HG03135 (cell line): ENCODE data around the gene KDELR3.

ENCODE experiments used
- ATAC-seq: cut with Tn5 transposase; IDR thresholded peaks from one replicate; pipeline ENCODE4 v1.9.1; 2021; ENCODE audit warnings: mild to moderate bottlenecking, moderate library complexity; ENCODE audit not compliant: unreplicated experiment

Gene KDELR3

DNA sequence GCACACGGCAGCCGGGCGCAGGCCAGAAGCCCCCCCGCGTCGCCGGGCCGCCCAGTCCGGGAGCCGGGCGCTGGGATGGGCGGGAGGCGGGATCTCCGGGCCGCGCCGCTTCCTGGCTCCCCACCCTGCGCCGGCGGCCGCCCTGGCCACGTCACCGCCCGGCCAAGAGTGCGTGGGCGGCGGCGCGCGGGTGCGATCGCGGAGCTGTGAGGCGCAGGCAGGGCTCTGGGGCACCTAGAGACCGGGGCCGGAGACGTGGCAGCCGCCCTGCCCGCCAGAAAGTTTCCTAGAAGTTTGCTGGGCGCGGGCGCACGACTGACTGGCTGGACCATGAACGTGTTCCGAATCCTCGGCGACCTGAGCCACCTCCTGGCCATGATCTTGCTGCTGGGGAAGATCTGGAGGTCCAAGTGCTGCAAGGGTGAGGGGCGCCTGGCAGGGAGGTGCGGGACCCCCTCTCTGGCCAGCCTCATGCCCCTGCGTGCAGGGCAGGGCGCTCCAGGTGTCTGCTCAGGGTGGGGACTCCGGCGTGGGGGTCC is at the start of gene KDELR3:
KDELR3 (plus strand) TSS at position 193 of the 539 bp plus-strand sequence; CDS start at position 331, 138 bp downstream.
- no peak for ATAC-seq

DNA sequence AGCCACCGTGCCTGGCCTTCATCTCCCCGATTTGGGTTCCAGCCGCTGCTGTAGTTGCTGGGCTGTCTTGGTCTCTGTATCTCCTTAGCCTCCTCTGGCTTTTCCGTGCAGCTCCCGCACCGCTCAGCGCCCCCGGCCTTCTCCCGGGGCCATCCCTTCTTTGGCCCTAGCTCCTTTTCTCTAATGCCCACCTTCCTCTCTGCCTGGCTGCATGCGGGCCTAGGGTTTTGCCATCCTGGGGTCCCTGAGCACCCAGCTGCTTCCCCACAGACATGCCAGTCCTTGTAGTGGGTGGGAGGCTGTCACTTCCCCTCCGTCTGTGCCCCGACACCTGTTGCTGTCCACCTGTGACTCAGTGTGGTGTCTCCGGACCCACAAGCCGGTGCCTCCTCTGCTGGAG is 49.3 kb upstream of the KDELR3 start:
- ATAC-seq, result no peak

DNA sequence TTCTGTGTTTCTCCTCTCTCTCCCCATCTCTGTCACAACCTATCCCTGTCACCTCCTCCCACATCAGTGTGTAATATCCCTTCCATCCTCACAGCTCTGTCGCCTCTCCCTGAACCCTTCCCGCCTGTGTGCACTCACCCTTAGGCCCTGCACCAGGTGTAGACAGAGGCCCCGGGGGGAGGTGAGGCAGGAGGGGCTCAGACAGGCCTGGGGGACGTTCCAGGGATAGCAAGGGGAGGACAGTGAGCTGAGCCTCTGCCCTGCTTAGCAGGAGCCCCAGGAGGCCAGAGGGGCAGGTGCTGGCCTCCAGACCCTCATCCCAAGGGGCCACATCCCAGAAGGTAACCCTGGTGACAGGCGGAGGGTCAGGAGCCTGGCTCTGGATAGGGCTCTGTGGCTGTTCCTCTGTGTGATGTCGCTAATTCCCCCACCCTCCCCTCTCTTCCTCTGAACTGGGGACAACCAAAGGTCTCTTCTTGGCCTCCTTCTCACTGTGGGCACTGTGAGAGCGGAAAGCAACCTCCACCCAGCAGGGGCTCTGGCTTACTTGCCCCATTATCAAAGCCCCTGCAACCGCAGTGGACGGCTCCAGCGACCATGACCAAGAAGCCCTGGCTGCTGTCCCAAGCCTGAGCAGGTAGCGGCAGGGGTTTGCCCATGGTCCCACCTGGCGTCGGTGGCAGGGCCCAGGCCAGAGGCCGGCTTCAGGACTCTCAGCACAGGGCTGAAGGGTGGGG is 48.6 kb upstream of the KDELR3 start:
- ATAC-seq, result no peak

DNA sequence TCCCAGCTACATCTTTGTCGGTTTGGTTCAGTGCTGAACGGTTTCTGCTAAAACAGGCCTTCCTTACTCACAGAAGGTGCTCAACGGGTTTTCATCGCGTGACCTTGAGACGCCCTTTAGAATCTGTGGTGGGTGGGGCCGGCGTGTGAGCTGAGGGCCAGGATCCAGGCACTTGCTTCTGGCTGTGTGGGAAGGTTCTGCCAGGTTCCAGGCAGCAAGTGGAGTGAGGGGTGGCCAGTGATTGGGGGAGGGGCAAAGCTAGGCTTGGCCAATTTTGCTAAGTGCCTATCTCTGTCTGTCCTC is 48.1 kb upstream of the KDELR3 start:
- no peak for ATAC-seq

DNA sequence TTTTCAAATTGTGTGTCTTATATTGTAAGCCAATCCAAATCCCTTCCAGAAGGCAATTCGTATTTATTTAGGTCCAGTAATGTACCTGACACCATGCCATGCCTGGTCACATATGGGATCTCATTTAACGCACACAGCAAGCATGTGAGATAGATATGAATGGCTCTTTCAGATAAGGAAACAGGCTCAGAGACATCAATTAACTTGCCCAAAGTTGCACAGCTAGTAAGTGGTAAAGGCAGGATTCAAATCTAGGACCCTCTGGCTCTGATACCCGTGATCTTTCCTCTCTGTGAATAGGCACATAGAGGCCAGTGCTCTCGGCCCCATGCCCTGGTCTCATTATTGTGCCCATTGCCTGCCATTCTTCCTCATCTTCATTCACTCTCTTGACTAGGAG is 47.2 kb upstream of the KDELR3 start:
- ATAC-seq, result no peak

DNA sequence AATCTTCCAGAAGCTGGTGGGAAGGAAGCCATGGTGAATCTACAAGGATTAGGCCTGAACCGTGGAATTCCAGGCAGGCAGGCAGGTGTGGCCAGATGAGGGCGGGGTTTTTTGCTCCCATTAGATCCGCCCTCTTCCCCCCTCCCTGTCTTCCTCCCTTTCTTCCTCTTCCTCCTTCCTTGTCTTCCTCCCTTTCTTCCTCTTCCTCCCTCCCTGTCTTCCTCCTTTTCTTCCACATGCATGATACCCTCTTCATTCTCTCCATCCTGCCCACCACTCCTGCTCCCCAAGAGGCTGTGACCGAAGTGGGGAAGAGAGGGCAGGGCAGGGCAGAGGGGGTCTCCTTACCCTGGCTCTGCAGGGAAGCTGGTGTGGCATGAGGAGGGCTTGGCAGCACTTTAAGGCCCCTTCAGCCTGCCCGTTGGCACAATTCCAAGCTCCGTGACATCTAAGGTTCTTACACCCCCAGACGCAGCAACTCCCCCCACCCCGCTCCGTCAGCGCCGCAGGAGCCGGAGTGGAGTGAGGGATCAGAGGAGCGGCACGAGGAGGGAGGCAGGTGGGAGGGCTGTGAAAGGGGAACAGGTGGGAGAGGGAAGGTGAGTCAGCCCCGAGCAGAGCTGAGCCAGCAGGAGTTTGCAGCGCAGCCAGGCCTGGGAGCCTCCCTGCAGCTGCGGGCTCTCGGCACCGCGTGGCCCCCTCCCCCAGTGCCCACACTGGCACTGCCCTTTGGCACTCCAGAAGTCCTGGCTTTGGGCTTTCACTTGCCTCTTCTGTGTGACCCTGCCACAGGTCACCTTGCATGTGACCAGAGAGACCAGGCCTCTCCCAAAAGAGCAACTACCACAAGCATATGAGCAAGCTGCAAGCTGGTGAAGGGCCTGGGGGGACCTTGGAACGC is 45.0 kb upstream of the KDELR3 start:
- no peak for ATAC-seq

DNA sequence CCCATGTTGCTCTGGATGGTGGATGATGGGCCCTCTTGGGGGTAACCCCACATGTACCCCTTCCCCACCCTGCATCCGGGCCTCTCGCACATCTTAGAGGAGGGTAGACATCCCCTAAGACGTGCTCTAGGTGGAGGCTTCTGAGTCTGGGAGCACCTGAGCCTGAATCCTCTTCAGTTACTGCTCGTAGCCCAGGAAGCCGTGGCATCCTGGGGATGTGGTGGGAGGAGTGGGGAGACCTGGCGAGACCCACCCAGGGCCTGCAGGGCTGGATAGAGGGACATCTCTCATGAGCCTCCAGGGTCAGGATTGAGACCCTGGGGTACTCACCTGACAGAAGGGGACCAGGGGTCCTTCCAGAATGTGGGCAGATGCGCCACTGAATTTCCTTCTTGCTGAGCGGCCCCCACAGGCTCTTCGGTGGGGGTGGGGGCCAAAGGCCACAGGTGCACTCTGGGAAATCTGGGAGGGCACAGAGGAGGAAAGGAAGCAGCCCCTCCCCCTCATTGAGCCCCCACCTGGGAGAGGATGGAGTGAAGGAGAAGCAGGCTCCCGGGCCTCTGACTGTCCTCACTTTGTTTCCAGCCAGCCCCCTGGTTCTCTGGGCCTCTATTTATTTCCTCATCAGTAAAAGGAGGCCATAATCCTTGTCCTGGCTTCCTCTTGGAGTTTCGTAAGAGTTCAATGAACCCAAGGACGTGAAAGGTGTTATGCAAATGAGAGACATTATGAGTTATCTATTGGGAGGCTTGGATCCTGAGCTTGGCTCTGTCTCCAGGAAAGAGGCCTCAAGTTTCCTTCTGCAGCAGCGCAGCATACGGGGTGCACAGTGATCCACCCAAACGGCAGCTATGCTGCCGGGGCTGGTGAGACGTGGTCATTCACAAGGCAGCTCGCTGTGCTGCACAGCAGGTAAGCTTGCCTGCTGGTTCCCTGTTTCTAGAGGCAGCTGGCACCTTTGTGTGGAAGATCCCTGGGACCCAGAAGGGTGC is 44.1 kb upstream of the KDELR3 start:
- ATAC-seq, result no peak

DNA sequence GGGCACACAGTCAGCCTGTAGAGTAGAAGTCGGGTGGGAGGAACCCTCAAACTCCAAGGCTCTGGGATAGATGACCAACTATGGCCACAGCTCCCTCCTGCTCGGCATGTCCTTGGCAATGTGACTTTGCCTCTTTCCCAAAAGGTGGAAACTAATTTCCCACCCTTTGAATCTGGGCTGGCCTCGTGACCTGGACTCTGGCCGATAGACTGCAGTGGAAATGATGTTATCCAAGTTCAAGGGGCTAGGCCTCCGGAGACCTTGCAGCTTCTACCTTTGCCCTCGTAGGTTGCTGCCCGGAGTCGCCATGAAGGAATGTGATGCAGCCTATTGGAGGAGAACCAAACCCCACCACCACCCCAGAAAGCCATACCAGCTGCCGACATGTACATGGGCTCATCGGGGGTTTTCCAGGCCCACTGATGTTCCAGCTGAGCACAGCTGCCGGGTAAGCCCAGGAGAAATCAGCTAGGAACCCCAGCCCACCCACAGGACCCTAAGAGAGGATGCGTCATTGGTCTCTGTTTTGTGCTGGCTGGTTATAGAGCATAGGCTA is 43.3 kb upstream of the KDELR3 start:
- no peak for ATAC-seq

DNA sequence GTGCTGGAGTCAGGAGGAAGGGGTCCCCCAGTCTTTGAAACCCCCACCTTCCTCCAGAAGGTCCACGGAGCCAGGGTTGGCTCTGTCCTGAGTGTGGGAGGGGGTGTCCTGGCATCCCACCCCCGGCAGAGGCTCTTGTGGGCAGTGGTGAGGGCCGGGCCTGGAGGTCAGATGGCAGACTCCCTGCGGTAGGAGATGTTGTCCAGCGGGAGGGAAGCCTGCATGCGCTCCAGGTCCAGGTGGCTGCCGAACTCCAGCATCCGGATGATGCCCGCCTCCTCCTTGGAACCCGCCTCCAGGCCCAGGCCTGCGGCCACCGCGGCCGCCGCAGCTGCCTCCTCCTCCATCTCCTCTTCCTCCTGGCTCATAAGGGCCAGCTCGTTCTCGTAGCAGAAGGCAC is 41.3 kb upstream of the KDELR3 start:
- ATAC-seq, result no peak

DNA sequence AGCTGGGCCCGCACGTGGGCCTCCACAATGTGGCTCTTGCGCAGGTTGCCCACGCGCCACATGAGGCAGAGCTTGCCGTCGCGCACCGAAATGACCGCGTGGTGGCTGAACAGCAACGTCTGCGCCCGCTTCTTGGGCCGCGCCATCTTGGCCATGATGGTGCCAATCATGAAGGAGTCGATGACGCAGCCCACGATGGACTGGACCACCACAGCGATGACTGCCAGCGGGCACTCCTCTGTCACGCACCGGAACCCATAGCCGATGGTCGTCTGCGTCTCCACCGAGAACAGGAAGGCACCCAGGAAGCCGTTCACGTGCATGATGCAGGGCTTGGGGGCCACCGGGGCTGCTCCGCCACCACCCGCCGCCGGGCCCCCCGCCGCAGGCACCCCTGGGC is 40.4 kb upstream of the KDELR3 start:
- no peak for ATAC-seq

DNA sequence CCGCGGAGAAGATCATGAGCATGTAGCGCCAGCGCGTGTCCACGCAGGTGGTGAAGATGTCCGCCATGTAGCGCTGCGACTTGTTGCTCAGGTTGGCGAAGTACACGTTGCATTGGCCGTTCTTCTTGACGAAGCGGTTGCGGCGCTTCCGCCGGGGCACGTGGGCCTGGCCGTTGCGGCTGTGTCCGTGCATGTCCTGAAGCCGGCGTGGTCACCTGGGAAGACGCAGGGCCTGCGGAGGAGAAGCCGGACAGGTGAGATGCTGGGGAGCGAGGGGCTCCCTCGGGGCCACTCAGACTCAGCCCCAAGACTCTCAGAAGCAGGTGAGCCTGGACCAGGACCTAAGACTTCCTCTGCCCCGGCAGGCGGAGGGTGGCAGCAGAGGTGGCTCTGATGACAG is 40.0 kb upstream of the KDELR3 start:
- ATAC-seq, result no peak

DNA sequence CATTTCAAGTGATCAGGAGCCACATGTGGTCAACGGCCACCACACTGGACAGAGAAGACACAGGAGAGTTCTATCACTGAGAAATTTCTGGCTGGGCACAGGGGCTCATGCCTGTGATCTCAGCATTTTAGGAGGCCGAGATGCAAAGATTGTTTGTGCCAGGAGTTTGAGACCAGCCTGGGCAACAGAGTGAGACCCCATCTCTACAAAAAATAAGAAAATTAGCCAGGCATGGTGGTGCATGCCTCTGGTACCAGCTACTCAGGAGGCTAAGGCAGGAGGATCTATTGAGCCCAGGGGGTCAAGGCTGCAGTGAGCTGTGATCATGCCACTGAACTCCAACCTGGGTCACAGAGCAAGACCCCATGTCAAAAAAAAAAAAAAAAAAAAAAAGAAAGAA is 39.2 kb upstream of the KDELR3 start:
- ATAC-seq, result no peak

DNA sequence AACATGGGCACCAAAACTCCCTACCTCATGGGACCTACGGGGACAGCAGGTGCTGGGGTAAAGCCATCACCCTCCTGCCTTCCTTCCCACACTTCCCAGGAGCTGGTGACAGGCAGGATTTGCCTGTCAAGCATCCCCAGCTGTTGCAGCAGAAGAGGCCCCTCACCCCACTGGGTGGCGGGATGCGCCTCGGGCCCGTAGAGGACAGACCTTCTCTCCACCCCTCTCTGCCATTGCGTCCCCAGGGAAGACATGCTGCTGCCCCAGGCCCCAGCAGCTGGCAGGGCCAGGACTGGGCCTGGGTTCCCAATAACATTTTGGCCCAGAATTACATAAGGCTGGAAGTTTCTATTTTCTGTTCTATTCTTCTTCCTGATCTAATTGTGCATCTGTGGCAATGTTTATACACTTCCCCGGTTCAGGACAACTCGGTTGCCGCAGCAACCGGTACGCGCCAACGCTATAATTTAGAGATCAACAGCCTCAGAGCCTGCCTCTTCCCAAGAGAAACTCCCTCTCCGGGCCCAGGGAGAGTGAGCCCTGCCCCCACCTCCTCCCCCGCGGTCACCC is 38.3 kb upstream of the KDELR3 start:
- no peak for ATAC-seq

DNA sequence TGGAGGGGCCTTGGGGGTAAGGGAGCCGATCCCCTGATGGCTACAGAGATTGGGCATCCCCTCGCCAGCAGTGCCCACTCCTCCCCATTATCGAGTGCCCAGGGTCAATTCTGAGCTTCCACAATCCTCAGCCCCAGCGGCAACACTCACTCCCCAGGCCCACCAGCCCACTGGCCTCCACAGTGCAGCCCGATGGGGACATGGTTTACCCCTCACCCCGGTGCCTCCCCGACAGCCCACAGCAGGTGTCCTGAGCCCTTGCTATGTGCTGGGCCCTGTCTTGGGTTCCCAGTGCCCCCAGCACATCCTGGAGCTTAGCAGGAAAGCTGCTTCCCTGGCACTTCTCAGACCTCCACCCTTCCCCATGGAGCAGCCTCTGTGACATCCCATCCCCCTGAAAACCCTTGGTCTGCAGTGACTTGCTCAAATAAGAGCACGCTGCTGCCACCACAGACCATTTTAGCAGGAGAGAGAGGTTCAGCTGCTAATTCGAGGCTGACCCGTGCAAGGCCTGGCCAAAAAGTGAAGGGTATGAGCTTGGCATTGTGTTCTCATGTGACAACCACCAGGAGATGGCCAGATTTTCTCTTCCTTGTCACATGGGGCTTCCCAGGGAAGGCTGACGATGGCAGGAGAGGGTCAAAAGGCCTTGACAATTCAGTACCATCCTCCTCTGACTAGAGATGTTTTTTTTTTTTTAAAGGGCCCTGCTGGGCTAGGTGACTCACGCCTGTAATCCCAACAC is 36.5 kb upstream of the KDELR3 start:
- no peak for ATAC-seq

DNA sequence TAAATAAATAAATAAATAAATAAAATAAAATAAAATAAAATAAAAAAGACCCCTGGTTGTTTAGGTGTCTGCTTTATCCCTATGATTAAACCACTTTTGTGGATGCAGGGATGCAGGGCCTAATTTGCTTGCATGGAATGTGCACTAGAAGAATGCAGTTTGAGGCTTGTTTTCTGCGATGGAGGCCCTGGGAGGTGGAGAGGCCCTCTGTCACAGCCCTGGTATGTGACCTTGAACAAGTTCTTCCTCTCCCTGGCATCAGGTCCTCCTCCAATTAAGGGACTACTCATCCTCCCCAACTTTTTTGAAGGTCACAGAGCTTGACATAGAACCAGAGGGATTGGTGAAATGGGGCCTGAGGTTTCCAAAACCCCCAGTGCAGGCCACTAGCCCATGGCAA is 35.6 kb upstream of the KDELR3 start:
- ATAC-seq, result no peak

DNA sequence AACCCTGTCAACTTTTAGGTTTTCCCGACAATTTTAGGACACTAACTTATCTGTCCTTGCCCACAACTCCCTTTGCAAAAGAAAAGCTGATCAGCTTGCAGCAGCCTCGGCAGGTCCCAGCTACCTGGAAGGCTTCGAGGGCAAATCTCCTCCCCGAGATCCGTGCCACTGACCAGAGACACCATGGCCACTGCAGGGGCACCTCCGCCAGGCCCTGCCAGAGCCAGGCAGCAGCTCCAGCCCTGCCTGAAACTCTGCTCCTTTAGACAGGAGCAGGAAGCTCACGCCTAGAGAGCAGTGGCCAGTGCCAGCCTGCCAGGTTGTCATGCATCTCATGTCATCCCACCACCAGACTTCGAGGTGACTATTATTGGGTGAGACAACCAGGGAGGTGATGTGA is 34.0 kb upstream of the KDELR3 start:
- ATAC-seq, result no peak

DNA sequence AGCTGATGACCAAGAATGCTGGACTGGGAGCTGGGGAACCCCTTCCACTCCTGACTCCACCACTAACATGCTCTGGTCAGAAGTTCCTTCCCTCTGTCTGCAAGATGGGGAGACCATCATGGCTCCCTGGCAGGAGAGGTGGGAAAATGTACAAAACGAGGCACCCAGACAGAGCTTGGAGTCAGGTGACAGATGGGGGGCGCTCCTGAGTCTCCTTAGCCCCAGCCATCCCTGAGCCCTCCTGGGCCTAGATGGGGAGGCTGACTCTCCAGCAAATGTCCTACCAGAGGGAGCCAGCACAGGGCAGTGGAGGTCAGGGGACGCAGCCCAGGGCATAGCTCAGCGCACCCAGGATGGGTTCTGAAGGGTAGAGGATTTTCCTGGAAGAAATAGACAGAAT is 32.9 kb upstream of the KDELR3 start:
- ATAC-seq, result no peak

DNA sequence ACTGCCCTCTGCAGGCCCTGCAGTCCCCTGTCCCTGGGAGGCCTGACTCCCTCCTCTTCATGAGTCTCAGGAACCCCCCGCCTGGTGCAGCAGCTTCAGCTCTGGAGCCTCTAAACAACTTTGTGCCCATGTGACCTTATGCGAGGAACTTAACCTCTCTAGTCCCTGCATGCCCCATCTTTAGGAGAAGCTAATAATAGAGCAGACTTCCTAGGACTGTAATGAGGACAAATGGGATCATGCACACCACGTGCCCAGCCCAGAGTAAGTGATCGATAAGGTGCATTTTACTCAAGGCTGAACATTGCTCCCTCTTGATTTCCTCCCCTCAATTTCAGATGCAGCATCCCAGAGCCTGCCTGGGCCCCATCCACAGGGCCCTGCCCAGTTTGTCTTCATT is 31.9 kb upstream of the KDELR3 start:
- ATAC-seq, result no peak

DNA sequence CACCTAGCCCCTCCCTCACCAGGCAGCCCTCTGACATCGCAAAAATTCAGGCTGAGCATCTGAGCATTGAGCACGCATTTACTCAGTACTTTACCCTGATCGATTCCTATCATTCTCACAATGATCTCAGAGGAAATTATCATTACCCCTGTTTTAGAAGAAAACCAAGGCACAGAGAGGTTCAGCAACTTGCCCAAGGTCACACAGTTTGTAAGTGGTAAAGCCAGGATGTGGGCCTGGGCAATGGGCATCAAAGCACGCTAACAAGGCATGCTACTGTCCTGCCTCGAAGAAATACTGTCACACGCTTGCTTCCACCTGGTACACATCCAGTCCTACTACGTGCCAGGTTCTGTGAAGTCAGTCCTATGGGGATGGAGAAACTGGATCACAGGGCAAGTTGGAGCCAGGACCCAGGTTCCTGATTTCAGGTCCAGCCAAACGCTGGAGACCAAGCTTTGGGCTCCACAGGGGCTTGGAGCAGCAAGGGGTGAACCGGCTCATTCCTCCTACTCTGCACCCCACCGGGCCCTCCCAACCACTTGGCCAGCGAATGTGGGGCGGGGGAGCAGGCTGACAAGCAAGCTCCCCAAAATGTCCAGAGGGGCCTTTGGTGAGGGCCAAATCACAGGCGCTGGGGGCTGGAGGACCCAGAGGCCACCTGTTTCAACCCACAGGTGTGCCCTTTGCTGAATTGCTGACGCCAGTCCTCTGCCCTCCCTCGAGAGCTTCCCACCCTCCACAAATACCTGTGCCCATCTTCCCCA is 31.1 kb upstream of the KDELR3 start:
- no peak for ATAC-seq
